NCI-H524 treated with DMSO at 0.1 percent for 48 hours (cell line): ENCODE measurements around the gene IQCK.

Experiments
- DNase-seq: peaks from one replicate; lab custom pipeline; 2025; lab: John Stamatoyannopoulos, UW

The IQCK gene

DNA sequence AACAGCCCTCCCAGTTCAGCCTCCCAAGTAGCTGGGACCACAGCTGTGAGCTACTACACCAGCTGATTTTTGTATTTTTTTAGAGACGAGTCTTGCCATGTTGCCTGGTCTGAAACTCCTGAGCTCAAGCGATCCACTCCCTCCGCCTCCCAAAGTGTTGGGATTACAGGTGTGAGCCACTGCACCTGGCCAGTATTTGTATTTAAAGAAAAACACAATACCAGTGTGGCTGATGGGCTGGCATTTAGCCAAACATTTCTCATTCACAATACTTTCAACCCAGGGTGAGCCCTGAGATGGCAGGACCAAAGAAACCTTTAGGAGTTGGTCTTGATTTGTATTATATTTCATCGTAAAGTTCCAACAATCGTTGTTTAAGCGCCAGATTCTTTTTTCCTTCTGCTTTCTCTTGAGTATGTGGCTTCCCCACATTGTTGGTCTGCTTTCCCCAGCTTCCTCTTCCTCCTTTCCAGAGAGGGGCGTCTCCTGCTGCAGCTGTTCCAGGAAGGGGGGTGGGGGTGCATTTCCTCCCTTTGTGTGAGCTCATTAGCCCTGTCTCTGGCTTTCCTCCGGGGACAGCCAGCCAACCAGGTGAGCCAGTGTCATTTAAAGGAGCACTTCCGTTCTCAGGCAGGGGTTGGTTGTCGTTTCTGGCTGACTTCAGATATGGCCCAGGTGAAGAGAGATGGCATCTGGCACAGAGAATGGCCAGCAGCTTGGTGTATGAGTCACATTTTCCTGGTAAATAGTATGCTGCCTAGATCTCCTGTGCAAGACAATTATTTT is 86.7 kb downstream of the IQCK start:
- no peak for DNase-seq

GRCh38 chr16:19805459-19806162 is 87.5 kb downstream of the IQCK start:
- no peak for DNase-seq

- no peak for DNase-seq
Measured at GRCh38 chr16:19808061-19808641, 90.1 kb downstream of the IQCK start.

GRCh38 chr16:19809121-19809635 is 91.1 kb downstream of the IQCK start:
- DNase-seq: no peak

GRCh38 chr16:19809693-19810092 is 91.6 kb downstream of the IQCK start:
- no peak for DNase-seq

- no peak for DNase-seq
Measured at GRCh38 chr16:19810817-19811731, 93.0 kb downstream of the IQCK start.

- DNase-seq: no peak
Measured at GRCh38 chr16:19812986-19813385, 94.9 kb downstream of the IQCK start.

DNA sequence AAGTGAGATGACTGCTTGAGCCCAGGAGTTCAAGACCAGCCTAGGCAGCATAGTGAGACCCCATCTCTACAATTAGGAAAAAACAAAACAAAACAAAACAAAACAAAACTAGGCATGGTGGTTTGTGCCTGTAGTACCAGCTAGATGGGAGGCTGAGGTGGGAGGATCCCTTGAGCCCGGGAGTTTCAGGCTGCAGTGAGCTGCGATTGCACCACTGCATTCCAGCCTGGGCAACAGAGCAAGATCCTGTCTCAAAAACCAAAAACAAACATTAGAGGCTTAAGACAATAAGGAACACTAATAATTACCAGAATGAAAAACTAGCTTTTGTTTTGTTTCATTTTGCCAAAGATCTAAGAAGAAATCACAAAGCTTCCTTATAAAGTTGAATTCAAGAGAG is 97.3 kb downstream of the IQCK start:
- DNase-seq: no peak

DNA sequence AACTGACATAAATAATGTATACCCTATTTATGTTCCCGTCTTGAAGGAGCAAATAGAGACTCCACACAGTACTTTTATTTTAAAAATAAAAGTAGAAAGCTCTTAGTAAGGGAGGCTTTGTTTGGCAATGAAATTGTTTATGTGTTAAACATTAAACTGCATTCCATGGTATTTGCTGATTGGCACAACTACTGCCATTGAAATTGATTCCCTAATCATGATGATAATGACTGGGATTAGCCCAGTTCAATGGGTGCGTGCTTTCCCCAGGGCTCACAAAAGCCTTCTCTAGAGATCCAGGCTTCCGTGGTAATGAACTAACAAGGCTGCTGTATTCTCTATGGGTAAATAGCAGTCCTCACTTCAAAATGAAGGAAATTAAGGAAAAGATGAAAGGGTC is 99.1 kb downstream of the IQCK start:
- DNase-seq: no peak

GRCh38 chr16:19817875-19818274 is 99.8 kb downstream of the IQCK start:
- DNase-seq: no peak

DNA sequence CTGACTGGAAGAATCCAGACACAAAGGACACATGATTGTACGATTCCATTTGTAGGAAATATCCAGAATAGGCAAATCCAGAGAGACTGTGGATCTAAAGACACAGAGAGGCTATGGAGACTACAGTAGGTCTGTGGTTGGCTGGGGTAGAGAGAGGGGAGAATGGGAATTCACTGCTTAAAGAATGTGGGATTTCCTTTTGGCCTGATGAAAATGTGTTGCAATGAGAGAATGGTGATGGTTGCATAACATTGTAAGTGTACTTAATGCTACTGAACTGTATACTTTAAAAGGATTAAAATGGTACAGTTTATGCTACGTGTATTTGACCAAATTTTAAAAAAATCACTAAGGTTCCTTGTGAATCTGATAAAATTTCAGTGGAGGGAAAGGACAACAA is 104.5 kb downstream of the IQCK start:
- DNase-seq: no peak

DNA sequence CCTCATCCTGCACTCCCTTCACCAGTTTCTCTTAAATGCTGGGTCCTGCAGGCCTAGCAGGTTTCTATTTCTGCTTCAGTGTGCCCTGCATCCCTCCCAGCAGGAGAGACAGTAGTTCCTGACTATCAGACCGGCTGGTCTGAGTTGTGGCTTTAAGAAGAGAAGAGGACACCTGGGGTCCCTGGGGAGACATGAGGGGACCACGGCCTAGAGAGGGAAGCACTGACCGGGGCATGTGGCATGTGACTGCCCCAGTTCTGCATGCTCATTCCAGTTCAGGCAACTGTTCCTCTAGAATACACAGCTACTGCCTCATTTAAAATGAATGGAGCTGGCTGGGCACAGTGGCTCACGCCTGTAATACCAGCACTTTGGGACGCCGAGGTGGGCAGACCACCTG is 105.3 kb downstream of the IQCK start:
- DNase-seq: no peak

GRCh38 chr16:19824216-19824615 is 106.1 kb downstream of the IQCK start:
- DNase-seq: no peak

DNA sequence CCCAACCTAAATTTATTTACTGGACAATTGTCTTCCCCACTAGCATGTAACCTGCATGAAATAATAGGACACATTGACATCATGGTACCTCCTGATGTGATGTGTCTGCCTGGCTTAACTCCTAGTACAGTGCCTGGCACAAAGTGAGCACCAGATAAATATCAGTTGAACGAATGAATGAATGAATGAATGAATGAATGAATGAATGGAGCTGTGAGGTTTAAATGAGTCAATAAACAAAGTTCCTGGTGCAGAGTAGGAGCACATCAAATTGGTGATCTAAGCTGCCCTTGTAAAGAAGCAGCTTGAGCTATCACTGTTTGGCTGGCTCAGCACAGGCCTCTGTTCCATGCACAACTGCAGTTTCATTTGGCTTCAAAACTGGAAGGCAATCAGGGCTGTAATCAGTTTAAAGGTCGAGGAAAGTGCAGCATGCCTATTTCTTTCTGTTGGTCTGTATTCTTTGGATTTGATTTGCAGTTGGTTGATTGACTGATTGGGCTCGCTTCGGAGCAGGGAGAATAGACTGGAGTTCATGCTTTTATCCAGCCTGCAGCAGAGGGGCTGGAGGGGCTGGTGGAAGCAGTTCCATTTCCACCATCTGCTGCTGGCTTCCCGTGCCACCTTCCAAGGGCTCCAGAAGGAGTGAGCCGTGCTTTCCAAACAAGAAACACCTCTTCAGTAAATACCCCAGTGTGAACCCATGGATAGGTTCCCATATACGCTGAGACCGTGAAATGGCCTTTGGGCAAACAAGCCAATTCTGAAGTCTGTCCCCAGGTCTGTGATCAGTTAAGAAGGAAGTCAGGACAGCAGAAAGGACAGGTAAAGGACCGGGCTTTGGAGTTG is 112.0 kb downstream of the IQCK start:
- DNase-seq: no peak

GRCh38 chr16:19830902-19831560 is 113.0 kb downstream of the IQCK start:
- no peak for DNase-seq

GRCh38 chr16:19831678-19832077 is 113.6 kb downstream of the IQCK start:
- DNase-seq: no peak

GRCh38 chr16:19833176-19833575 is 115.1 kb downstream of the IQCK start:
- DNase-seq: no peak

- DNase-seq: no peak
Measured at GRCh38 chr16:19833581-19833980, 115.5 kb downstream of the IQCK start.

GRCh38 chr16:19835196-19835595 is 117.1 kb downstream of the IQCK start:
- DNase-seq: no peak

DNA sequence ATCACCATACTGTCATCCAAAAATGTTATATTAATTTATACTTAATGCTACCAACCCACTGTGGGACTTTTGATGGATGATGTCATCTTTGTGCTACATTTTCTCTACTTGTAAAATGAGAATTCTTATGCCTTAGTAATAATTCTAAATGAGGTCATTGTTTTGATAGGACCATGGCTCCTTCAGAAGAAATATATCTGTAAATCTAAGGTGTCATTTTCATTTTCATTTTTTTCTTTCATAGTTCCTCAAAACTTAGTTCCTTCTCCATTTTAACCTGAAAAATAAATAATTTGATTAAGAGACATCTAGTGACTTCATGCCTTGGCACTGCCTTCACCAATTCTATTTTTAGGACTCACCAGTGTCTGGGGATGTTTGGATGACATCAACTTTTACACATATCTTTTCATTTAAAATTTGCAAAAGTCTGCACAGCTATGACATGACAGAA is 117.9 kb downstream of the IQCK start:
- DNase-seq: no peak
